HEK293 (cell line): Measurements from ENCODE around the gene ABCC10.
A peak's percentile ranks its signal among the peaks of the same experiment; 100 is the strongest.

Source experiments
- KLF8 ChIP-seq: fragments of 450-650 bp; formaldehyde crosslinking; IDR thresholded peaks from 2 replicates; pipeline ENCODE4 v1.5.1; 2016; ENCODE audit warnings: missing biosample characterization, missing genetic modification characterization
- KLF9 ChIP-seq: fragments of 450-650 bp; formaldehyde crosslinking; IDR thresholded peaks from 2 replicates; pipeline ENCODE4 v1.5.1; 2016; ENCODE audit warnings: missing biosample characterization, missing genetic modification characterization, low read depth
- OSR2 ChIP-seq: fragments of 450-650 bp; formaldehyde crosslinking; IDR thresholded peaks from 2 replicates; pipeline ENCODE4 v1.5.1; 2016; ENCODE audit warnings: missing biosample characterization, missing genetic modification characterization
- SETDB1 ChIP-seq: IDR thresholded peaks from one replicate; pipeline ENCODE4 v1.6.1; 2017; ENCODE audit warnings: mild to moderate bottlenecking, low read length, moderate library complexity, mixed read lengths; ENCODE audit not compliant: insufficient read length
- SP7 ChIP-seq: fragments of 450-650 bp; formaldehyde crosslinking; IDR thresholded peaks from 2 replicates; pipeline ENCODE4 v1.5.1; 2016; ENCODE audit warnings: missing biosample characterization, missing genetic modification characterization
- TCF7L2 ChIP-seq: IDR thresholded peaks from 2 replicates; pipeline ENCODE4 v1.6.1; 2011; ENCODE audit warnings: low read depth, mild to moderate bottlenecking, inconsistent platforms, low read length, moderate library complexity, borderline replicate concordance
- ZBTB17 ChIP-seq: fragments of 450-650 bp; formaldehyde crosslinking; IDR thresholded peaks from 2 replicates; pipeline ENCODE4 v1.5.1; 2016; ENCODE audit warnings: missing biosample characterization, missing genetic modification characterization
- ZBTB20 ChIP-seq: fragments of 450-650 bp; formaldehyde crosslinking; IDR thresholded peaks from 2 replicates; pipeline ENCODE4 v1.5.1; 2016; ENCODE audit warnings: missing biosample characterization, missing genetic modification characterization
- ZBTB6 ChIP-seq: fragments of 450-650 bp; formaldehyde crosslinking; IDR thresholded peaks from 2 replicates; pipeline ENCODE4 v1.5.1; 2017; ENCODE audit warnings: missing biosample characterization, missing genetic modification characterization
- ZBTB7A ChIP-seq: fragments of 450-650 bp; formaldehyde crosslinking; IDR thresholded peaks from 2 replicates; pipeline ENCODE4 v1.5.1; 2016; ENCODE audit warnings: low read depth, missing biosample characterization, missing genetic modification characterization
- ZFP69B ChIP-seq: fragments of 450-650 bp; formaldehyde crosslinking; IDR thresholded peaks from 2 replicates; pipeline ENCODE4 v1.5.1; 2016; ENCODE audit warnings: missing biosample characterization, missing genetic modification characterization
- ZNF138 ChIP-seq: fragments of 450-650 bp; formaldehyde crosslinking; IDR thresholded peaks from 2 replicates; pipeline ENCODE4 v1.5.1; 2016; ENCODE audit warnings: missing biosample characterization, missing genetic modification characterization, borderline replicate concordance
- ZNF140 ChIP-seq: fragments of 450-650 bp; formaldehyde crosslinking; IDR thresholded peaks from 2 replicates; pipeline ENCODE4 v1.5.1; 2016; ENCODE audit warnings: missing biosample characterization, missing genetic modification characterization
- ZNF169 ChIP-seq: fragments of 450-650 bp; formaldehyde crosslinking; IDR thresholded peaks from 2 replicates; pipeline ENCODE4 v1.5.1; 2016; ENCODE audit warnings: missing biosample characterization, missing genetic modification characterization
- ZNF184 ChIP-seq: fragments of 450-650 bp; IDR thresholded peaks from 2 replicates; pipeline ENCODE4 v1.5.1; 2018; ENCODE audit warnings: missing biosample characterization, mild to moderate bottlenecking, missing genetic modification characterization
- ZNF202 ChIP-seq: fragments of 450-650 bp; formaldehyde crosslinking; IDR thresholded peaks from 2 replicates; pipeline ENCODE4 v1.5.1; 2016; ENCODE audit warnings: missing biosample characterization, missing genetic modification characterization, borderline replicate concordance
- ZNF223 ChIP-seq: fragments of 450-650 bp; formaldehyde crosslinking; IDR thresholded peaks from 2 replicates; pipeline ENCODE4 v1.5.1; 2016; ENCODE audit warnings: missing biosample characterization, missing genetic modification characterization
- ZNF239 ChIP-seq: fragments of 450-650 bp; formaldehyde crosslinking; IDR thresholded peaks from 2 replicates; pipeline ENCODE4 v1.5.1; 2016; ENCODE audit warnings: missing biosample characterization, missing genetic modification characterization
- ZNF248 ChIP-seq: fragments of 450-650 bp; formaldehyde crosslinking; IDR thresholded peaks from 2 replicates; pipeline ENCODE4 v1.5.1; 2017; ENCODE audit warnings: missing biosample characterization, missing genetic modification characterization
- ZNF324 ChIP-seq: fragments of 450-650 bp; formaldehyde crosslinking; IDR thresholded peaks from 2 replicates; pipeline ENCODE4 v1.5.1; 2016; ENCODE audit warnings: missing biosample characterization, missing genetic modification characterization
- ZNF362 ChIP-seq: fragments of 450-650 bp; formaldehyde crosslinking; IDR thresholded peaks from 2 replicates; pipeline ENCODE4 v1.5.1; 2016; ENCODE audit warnings: missing biosample characterization, missing genetic modification characterization
- ZNF510 ChIP-seq: fragments of 450-650 bp; formaldehyde crosslinking; IDR thresholded peaks from 2 replicates; pipeline ENCODE4 v1.5.1; 2018; ENCODE audit warnings: mild to moderate bottlenecking, missing genetic modification characterization, missing biosample characterization; ENCODE audit not compliant: insufficient replicate concordance
- ZNF529 ChIP-seq: fragments of 450-650 bp; formaldehyde crosslinking; IDR thresholded peaks from 2 replicates; pipeline ENCODE4 v1.5.1; 2017; ENCODE audit warnings: missing genetic modification characterization, missing biosample characterization; ENCODE audit not compliant: insufficient replicate concordance
- ZNF623 ChIP-seq: fragments of 450-650 bp; formaldehyde crosslinking; IDR thresholded peaks from 2 replicates; pipeline ENCODE4 v1.5.1; 2016; ENCODE audit warnings: missing biosample characterization, missing genetic modification characterization
- ZNF626 ChIP-seq: fragments of 450-650 bp; sonication (Bioruptor Pico); formaldehyde crosslinking; IDR thresholded peaks from 2 replicates; pipeline ENCODE4 v1.5.1; 2018; ENCODE audit warnings: missing biosample characterization, missing genetic modification characterization, inconsistent platforms
- ZNF664 ChIP-seq: fragments of 450-650 bp; formaldehyde crosslinking; IDR thresholded peaks from 2 replicates; pipeline ENCODE4 v1.5.1; 2016; ENCODE audit warnings: missing biosample characterization, missing genetic modification characterization
- ZNF768 ChIP-seq: fragments of 450-650 bp; formaldehyde crosslinking; IDR thresholded peaks from 2 replicates; pipeline ENCODE4 v1.5.1; 2018; ENCODE audit warnings: missing biosample characterization, mild to moderate bottlenecking, missing genetic modification characterization
- ZSCAN4 ChIP-seq: fragments of 450-650 bp; formaldehyde crosslinking; IDR thresholded peaks from 2 replicates; pipeline ENCODE4 v1.5.1; 2017; ENCODE audit warnings: missing biosample characterization, missing genetic modification characterization
- ZXDB ChIP-seq: fragments of 450-650 bp; formaldehyde crosslinking; IDR thresholded peaks from 2 replicates; pipeline ENCODE4 v1.5.1; 2016; ENCODE audit warnings: missing biosample characterization, missing genetic modification characterization
- TF ChIP-seq, protein P1 (sequence below): fragments of 450-650 bp; formaldehyde crosslinking; IDR thresholded peaks from 2 replicates; pipeline ENCODE4 v1.5.1; 2016; ENCODE audit warnings: missing biosample characterization, missing genetic modification characterization, borderline replicate concordance

Gene ABCC10

GRCh38 chr6:43427406-43428111 is at the start of gene ABCC10 (continued):
- TF ChIP-seq SETDB1 (no peak), ZNF768 (tag by site-specific recombination) (no peak), SP7 (tag by site-specific recombination) (peak; percentile 59), KLF8 (tag by site-specific recombination) (peak; percentile 95), ZNF623 (tag by site-specific recombination) (0 out of 2 replicates have a peak, but pooled peaks have one; percentile 7), ZSCAN4 (tag by site-specific recombination) (peak; percentile 50; the same call in 1 of the 2 replicates), ZNF138 (tag by site-specific recombination) (no peak), ZBTB6 (tag by site-specific recombination) (no peak), TCF7L2 (no peak), ZNF529 (tag by site-specific recombination) (no peak), ZNF239 (tag by site-specific recombination) (no peak), ZNF324 (tag by site-specific recombination) (no peak), ZNF223 (tag by site-specific recombination) (no peak), ZNF626 (no peak), ZNF184 (tag by site-specific recombination) (no peak), ZBTB20 (peak; percentile 93), ZXDB (peak; percentile 59), ZNF664 (tag by site-specific recombination) (no peak), ZNF362 (tag by site-specific recombination) (peak; percentile 81; the same call in 1 of the 2 replicates), ZNF510 (tag by site-specific recombination) (no peak), ZBTB17 (tag by site-specific recombination) (peak; percentile 79), OSR2 (tag by site-specific recombination) (peak; percentile 61; the same call in 1 of the 2 replicates), ZNF202 (tag by site-specific recombination) (no peak), ZNF248 (tag by site-specific recombination) (no peak), ZFP69B (tag by site-specific recombination) (peak; percentile 88), ZNF169 (no peak), KLF9 (peak; percentile 89), ZBTB7A (no peak; the same call in none of the 2 replicates), ZNF140 (tag by site-specific recombination) (no peak)
- TF ChIP-seq, protein P1, sequence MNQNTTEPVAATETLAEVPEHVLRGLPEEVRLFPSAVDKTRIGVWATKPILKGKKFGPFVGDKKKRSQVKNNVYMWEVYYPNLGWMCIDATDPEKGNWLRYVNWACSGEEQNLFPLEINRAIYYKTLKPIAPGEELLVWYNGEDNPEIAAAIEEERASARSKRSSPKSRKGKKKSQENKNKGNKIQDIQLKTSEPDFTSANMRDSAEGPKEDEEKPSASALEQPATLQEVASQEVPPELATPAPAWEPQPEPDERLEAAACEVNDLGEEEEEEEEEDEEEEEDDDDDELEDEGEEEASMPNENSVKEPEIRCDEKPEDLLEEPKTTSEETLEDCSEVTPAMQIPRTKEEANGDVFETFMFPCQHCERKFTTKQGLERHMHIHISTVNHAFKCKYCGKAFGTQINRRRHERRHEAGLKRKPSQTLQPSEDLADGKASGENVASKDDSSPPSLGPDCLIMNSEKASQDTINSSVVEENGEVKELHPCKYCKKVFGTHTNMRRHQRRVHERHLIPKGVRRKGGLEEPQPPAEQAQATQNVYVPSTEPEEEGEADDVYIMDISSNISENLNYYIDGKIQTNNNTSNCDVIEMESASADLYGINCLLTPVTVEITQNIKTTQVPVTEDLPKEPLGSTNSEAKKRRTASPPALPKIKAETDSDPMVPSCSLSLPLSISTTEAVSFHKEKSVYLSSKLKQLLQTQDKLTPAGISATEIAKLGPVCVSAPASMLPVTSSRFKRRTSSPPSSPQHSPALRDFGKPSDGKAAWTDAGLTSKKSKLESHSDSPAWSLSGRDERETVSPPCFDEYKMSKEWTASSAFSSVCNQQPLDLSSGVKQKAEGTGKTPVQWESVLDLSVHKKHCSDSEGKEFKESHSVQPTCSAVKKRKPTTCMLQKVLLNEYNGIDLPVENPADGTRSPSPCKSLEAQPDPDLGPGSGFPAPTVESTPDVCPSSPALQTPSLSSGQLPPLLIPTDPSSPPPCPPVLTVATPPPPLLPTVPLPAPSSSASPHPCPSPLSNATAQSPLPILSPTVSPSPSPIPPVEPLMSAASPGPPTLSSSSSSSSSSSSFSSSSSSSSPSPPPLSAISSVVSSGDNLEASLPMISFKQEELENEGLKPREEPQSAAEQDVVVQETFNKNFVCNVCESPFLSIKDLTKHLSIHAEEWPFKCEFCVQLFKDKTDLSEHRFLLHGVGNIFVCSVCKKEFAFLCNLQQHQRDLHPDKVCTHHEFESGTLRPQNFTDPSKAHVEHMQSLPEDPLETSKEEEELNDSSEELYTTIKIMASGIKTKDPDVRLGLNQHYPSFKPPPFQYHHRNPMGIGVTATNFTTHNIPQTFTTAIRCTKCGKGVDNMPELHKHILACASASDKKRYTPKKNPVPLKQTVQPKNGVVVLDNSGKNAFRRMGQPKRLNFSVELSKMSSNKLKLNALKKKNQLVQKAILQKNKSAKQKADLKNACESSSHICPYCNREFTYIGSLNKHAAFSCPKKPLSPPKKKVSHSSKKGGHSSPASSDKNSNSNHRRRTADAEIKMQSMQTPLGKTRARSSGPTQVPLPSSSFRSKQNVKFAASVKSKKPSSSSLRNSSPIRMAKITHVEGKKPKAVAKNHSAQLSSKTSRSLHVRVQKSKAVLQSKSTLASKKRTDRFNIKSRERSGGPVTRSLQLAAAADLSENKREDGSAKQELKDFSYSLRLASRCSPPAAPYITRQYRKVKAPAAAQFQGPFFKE: no peak
